ENCODE data around the gene OSBPL2. TPM values are rescaled to one million over a fixed set of nuclear protein-coding genes. Genes with fewer than 3 reads are reported as not detected.

The OSBPL2 gene
- total and polyA plus RNA-seq, 2 donors (not counting 1 experiment from before 2014, with no cell fraction given), result 28.1 to 74.3 TPM

DNA sequence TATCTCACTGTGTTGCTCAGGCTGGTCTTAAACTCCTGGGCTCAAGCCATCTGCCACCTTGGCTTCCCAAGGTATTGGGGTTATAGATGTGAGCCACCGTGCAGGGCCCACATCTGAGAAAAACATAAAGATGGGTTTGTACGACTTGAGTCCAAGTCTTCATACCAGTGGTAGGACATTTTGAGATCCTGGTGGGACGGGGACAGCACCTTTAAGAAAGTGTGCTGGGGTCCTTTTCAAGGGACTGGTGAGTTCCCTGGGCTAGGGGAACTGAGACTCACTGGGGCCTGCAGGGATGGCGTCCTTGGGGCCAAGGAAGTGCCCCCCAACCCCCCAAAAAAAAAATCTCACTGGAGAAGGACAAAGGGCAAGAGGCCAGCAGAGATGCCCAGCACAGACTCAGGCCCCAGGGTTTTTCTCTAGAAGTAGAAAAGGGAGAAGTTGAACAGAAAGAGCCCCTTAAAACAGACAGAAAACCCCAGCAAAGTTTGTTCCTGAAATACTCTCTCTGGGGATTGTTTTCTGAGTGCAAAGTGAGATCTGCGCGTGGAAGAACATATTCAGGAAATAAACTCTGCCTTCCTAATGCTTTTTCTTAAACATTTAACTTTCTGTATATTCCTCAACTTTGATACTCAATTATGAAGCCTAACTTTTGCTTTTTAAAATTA, 10.7 kb downstream of the OSBPL2 start:
- H3K27ac Mint-ChIP-seq, result peak overlapping the region; percentile 37
- ATAC-seq (ENCODE audit: low read depth) (no peak), DNase-seq (no peak)
- TF ChIP-seq EZH2 (IDR thresholded peaks at IDR 0.05; ENCODE audit: borderline replicate concordance, insufficient read depth, low read depth, low read length, poor library complexity, severe bottlenecking), result no peak
- TF ChIP-seq, protein P1, sequence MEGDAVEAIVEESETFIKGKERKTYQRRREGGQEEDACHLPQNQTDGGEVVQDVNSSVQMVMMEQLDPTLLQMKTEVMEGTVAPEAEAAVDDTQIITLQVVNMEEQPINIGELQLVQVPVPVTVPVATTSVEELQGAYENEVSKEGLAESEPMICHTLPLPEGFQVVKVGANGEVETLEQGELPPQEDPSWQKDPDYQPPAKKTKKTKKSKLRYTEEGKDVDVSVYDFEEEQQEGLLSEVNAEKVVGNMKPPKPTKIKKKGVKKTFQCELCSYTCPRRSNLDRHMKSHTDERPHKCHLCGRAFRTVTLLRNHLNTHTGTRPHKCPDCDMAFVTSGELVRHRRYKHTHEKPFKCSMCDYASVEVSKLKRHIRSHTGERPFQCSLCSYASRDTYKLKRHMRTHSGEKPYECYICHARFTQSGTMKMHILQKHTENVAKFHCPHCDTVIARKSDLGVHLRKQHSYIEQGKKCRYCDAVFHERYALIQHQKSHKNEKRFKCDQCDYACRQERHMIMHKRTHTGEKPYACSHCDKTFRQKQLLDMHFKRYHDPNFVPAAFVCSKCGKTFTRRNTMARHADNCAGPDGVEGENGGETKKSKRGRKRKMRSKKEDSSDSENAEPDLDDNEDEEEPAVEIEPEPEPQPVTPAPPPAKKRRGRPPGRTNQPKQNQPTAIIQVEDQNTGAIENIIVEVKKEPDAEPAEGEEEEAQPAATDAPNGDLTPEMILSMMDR (IDR thresholded peaks at IDR 0.05), result no peak
- Histone ChIP-seq H3K79me2 (ENCODE audit: control insufficient read depth, insufficient read depth, low read length) (peaks cover 98% of the 10 kb centered on the region), H4K20me1 (ENCODE audit: control insufficient read depth, insufficient read depth, low read length, poor library complexity, severe bottlenecking) (peaks cover 93% of the 10 kb centered on the region), H2AFZ (ENCODE audit: insufficient read depth, low read depth, low read length, poor library complexity, severe bottlenecking) (no peak overlapping the region), H3K36me3 (replicated peaks in 1 of 2; ENCODE audit: control extremely low read depth in 1 of 2, control insufficient read depth in 1 of 2, extremely low read depth in 1 of 2, insufficient read depth in 2 of 2, low read length in 1 of 2) (peaks cover 0 to 13% of the 10 kb centered on the region in 2 experiments), H3K27me3 (replicated peaks in 1 of 4; ENCODE audit: control extremely low read depth in 1 of 4, control insufficient read depth in 3 of 4, insufficient read depth in 4 of 4, low read length in 3 of 4) (no peaks in the 10 kb centered on the region), H3K4me1 (ENCODE audit: control insufficient read depth in 2 of 2, insufficient read depth in 2 of 2, low read length in 2 of 2) (peaks cover 9 to 16% of the 10 kb centered on the region in 2 donors), H3K9me3 (ENCODE audit: control extremely low read depth in 1 of 3, control insufficient read depth in 2 of 3, insufficient read depth in 1 of 3, low read length in 2 of 3) (no peaks in the 10 kb centered on the region), H3K4me3 (ENCODE audit: control extremely low read depth in 1 of 5, extremely low read depth in 1 of 5, insufficient read depth in 1 of 5, low read depth in 2 of 5, low read length in 4 of 5) (no peak overlapping the region), H3K9ac (ENCODE audit: low read length) (no peak overlapping the region), H3K4me2 (replicated peaks; ENCODE audit: low read depth, low read length, poor library complexity, severe bottlenecking) (peak overlapping the region; percentile 9), H3K27ac (ENCODE audit: low read length in 2 of 2) (no peak overlapping the region)
- ChIA-PET CTCF (no interaction called here), POLR2A (interaction anchor here (0.7 to 1.1 kb wide), 2 partner anchors 9 to 57 kb away, joined by 3 read pairs; no protein-coding TSS in a partner anchor)
- H3K27me3 Mint-ChIP-seq, result no peaks in the 10 kb centered on the region
- peaks cover 30% of the 10 kb centered on the region for H3K4me1 Mint-ChIP-seq
- no peaks in the 10 kb centered on the region for H3K9me3 Mint-ChIP-seq (ENCODE audit: insufficient read depth)
- H3K4me3 Mint-ChIP-seq, result no peak overlapping the region
- WGBS (ENCODE audit: insufficient coverage), result 71% methylated on average over 3 of the region's 6 CpGs
- intact Hi-C loops (cut with micrococcal nuclease), result no loop called here

DNA sequence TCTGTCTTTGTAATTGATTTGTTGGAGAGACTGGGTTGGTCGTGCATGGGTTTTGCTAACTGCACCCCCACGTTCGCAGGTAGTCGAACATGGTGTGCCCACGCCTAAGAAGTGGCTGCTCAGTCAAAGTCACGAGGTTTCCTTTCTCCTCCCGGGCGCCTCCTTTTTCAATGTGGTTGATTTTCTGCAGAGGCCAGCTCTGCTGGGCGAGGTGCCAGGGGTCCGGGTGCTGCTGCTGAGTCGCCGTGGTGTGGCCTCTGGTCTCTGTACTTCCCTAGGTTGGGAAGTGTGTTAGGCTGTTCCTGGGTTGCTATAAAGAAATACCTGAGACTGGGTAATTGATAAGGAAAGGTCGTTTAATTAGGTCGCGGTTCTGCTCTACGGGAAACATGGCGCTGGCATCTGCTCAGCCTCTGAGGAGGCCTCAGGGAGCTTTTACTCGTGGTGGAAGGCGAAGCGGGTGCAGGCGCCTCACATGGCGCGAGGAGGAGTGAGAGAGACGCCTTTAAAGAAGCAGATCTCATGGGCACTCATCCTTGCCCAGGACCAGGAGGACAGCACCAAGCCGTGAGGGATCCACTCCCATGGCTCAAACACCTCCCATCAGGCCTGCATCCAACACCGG, 14.1 kb downstream of the OSBPL2 start:
- no peak overlapping the region for H3K4me2 ChIP-seq (replicated peaks; ENCODE audit: low read depth, low read length, poor library complexity, severe bottlenecking)
- Mint-ChIP-seq H3K27me3 (no peaks in the 10 kb centered on the region), H3K4me3 (no peak overlapping the region), H3K4me1 (peaks cover 24% of the 10 kb centered on the region), H3K9me3 (ENCODE audit: insufficient read depth) (no peaks in the 10 kb centered on the region), H3K27ac (no peak overlapping the region)
- CTCF ChIA-PET, result no interaction called here
- WGBS (ENCODE audit: insufficient coverage), result 91% methylated on average over 24 of the region's 26 CpGs
- H3K4me1 ChIP-seq (ENCODE audit: control insufficient read depth in 2 of 2, insufficient read depth in 2 of 2, low read length in 2 of 2), result peaks cover 9 to 16% of the 10 kb centered on the region in 2 donors
- H4K20me1 ChIP-seq (ENCODE audit: control insufficient read depth, insufficient read depth, low read length, poor library complexity, severe bottlenecking), result peaks cover 92% of the 10 kb centered on the region
- no peak overlapping the region for H3K27ac ChIP-seq (ENCODE audit: low read length in 2 of 2)
- peaks cover 96% of the 10 kb centered on the region for H3K79me2 ChIP-seq (ENCODE audit: control insufficient read depth, insufficient read depth, low read length)
- no peak overlapping the region for H3K9ac ChIP-seq (ENCODE audit: low read length)
- no peaks in the 10 kb centered on the region for H3K27me3 ChIP-seq (replicated peaks in 1 of 4; ENCODE audit: control extremely low read depth in 1 of 4, control insufficient read depth in 3 of 4, insufficient read depth in 4 of 4, low read length in 3 of 4)
- no peak overlapping the region for H3K4me3 ChIP-seq (ENCODE audit: control extremely low read depth in 1 of 5, extremely low read depth in 1 of 5, insufficient read depth in 1 of 5, low read depth in 2 of 5, low read length in 4 of 5)
- ATAC-seq (ENCODE audit: low read depth), result no peak
- TF ChIP-seq EZH2 (IDR thresholded peaks at IDR 0.05; ENCODE audit: borderline replicate concordance, insufficient read depth, low read depth, low read length, poor library complexity, severe bottlenecking), result no peak
- TF ChIP-seq, protein P1 (IDR thresholded peaks at IDR 0.05), result no peak
- POLR2A ChIA-PET, result interaction anchor here (0.5 kb wide), 1 partner anchor 1000 kb away, joined by 3 read pairs; no protein-coding TSS in a partner anchor
- H2AFZ ChIP-seq (ENCODE audit: insufficient read depth, low read depth, low read length, poor library complexity, severe bottlenecking), result no peak overlapping the region
- H3K9me3 ChIP-seq (ENCODE audit: control extremely low read depth in 1 of 3, control insufficient read depth in 2 of 3, insufficient read depth in 1 of 3, low read length in 2 of 3), result no peaks in the 10 kb centered on the region
- peaks cover 0 to 21% of the 10 kb centered on the region in 2 experiments for H3K36me3 ChIP-seq (replicated peaks in 1 of 2; ENCODE audit: control extremely low read depth in 1 of 2, control insufficient read depth in 1 of 2, extremely low read depth in 1 of 2, insufficient read depth in 2 of 2, low read length in 1 of 2)
- intact Hi-C loops (cut with micrococcal nuclease), result no loop called here
- DNase-seq, result no peak
